ENCODE measurements around the gene NAA40.

NAA40 gene

DNA sequence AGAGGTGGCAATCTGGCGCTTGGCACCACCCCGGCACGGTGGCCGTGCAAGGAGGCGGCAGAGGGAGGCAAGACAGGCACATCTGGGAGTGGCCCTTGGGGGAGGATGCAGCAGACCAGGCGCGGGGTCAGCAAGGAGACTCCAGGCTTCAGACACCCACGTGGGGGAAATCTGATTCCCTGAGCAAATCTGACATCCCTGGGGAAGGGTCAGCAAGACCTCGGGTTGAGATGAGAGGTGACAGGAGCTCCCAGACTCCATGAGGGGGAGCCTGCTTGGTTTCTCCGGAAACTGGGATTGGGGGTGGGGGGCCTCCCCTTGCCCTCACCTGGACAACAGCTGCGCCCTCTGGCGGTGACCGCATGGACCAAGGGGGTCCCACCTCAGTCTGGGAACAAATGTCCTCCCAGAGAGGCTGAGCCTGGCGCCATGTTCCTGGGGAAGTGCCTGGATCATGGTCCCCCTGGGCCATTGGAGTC lies 17.8 kb upstream of the NAA40 start:
- no peak overlapping the region for H3K4me3 ChIP-seq (ENCODE audit: low read length)
- TF ChIP-seq, protein P1, sequence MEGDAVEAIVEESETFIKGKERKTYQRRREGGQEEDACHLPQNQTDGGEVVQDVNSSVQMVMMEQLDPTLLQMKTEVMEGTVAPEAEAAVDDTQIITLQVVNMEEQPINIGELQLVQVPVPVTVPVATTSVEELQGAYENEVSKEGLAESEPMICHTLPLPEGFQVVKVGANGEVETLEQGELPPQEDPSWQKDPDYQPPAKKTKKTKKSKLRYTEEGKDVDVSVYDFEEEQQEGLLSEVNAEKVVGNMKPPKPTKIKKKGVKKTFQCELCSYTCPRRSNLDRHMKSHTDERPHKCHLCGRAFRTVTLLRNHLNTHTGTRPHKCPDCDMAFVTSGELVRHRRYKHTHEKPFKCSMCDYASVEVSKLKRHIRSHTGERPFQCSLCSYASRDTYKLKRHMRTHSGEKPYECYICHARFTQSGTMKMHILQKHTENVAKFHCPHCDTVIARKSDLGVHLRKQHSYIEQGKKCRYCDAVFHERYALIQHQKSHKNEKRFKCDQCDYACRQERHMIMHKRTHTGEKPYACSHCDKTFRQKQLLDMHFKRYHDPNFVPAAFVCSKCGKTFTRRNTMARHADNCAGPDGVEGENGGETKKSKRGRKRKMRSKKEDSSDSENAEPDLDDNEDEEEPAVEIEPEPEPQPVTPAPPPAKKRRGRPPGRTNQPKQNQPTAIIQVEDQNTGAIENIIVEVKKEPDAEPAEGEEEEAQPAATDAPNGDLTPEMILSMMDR (IDR thresholded peaks at IDR 0.05; ENCODE audit: insufficient read depth, low read depth, low read length, missing control alignments): no peak
- no peak for DNase-seq (ENCODE audit: low read depth)

DNA sequence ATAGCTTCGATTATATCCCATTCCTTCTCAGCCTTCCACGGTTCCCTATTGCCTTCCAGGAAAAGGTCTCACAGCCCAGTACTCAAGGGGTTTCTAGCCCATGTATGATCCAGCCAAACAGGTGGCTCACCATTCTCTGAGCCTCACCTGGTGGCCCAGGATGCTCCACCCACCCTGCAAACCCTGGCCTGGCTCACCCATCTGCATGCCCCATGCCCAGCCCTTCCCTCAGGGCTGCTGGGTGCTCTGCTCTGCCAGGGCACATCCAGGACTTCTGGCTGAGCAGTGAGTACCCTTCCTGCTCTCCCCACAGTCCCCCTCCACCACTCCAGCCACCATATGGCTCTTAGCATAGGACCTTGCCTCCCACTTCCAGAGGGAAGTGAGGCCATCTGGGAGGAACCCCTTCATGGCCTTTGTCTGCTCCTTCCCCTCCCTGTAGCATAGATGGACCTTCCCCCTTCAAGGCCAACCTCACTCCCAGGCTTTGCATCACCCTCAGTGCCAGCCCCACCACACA lies 16.1 kb upstream of the NAA40 start:
- no peak overlapping the region for H3K4me3 ChIP-seq (ENCODE audit: low read length)
- TF ChIP-seq, protein P1 (IDR thresholded peaks at IDR 0.05; ENCODE audit: insufficient read depth, low read depth, low read length, missing control alignments): no peak
- DNase-seq (ENCODE audit: low read depth): no peak

DNA sequence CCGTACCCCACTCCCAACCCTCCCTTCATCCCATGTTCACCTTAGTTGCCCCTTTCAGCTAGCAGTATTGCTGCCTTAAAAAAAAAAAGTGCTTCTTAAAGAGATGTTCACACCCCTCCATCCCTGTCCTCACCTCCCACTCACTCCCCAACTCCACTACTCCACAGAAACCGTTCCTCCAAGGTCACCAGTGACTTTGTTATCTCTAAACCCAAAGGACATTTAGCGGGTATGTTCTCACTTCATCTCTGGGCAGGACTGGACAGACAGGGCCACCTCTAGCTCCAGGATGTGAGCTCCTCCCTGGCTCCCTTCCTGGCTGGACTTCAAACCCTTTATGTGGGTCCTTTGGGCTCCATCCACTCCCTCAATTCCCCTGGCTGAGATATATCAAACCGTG lies 15.5 kb upstream of the NAA40 start:
- H3K4me3 ChIP-seq (ENCODE audit: low read length): no peak overlapping the region
- DNase-seq (ENCODE audit: low read depth): no peak
- TF ChIP-seq, protein P1 (IDR thresholded peaks at IDR 0.05; ENCODE audit: insufficient read depth, low read depth, low read length, missing control alignments): no peak

DNA sequence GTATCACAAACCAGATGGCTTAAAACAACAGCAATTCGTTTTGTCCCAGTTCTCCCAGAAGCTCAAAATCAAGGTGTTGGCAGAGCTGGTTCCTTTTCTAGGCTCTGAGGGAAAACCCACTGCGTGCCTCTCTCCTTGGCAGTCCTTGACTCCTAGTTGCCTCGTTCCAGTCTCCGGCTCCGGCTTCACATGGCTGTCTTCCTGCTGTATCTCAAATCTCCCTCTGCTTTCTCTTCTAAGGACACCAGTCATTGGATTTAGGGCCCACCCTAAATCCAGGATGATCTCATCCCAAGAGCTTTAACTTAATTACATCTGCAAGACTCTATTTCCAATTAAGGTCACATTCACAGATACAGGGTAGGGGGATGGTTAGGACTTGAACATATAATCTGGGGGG lies 9.2 kb upstream of the NAA40 start:
- TF ChIP-seq, protein P1 (IDR thresholded peaks at IDR 0.05; ENCODE audit: insufficient read depth, low read depth, low read length, missing control alignments): no peak
- H3K4me3 ChIP-seq (ENCODE audit: low read length): no peak overlapping the region
- no peak for DNase-seq (ENCODE audit: low read depth)

DNA sequence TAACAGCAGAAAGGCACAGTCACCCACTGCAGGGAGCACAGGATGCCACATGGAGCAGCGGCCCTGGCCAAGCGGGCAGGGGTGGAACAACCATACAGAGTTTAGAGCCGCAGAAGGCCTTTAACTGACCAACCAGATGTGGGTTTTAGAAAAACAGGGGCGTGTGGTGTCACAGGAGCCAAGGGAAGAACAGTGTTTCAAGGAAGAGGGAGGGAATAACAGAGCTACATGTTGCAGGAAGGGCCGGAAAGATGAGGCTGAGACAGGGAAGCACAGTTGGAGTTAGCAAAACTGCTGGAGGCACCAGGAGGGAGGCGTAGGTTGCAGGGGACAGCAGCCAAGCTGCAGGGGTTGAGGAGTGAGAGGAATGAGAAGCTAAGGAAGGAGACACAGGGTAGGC lies 7.8 kb upstream of the NAA40 start:
- DNase-seq (ENCODE audit: low read depth): no peak
- TF ChIP-seq, protein P1 (IDR thresholded peaks at IDR 0.05; ENCODE audit: insufficient read depth, low read depth, low read length, missing control alignments): no peak
- H3K4me3 ChIP-seq (ENCODE audit: low read length): no peak overlapping the region

DNA sequence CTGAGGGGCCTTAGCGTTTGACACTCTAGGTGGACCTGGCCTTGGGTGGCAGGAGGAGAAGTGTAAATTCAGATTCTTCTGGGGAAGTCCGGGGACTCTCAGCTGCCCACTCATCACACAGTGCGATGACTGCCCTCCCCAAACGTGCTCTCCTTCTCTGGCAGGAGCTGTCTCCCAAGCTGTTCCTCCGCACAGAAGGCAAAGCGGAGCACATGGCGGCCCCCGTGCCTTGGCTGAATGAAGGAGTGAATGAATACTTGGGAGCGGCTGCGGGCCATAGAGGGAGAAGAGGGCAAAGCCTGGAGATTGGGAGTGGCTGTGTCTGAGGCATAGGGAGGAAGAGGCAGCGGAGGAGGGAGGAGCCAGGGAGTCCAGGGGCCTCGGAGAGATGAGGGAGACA lies 6.9 kb upstream of the NAA40 start:
- no peak for DNase-seq (ENCODE audit: low read depth)
- no peak overlapping the region for H3K4me3 ChIP-seq (ENCODE audit: low read length)
- TF ChIP-seq, protein P1 (IDR thresholded peaks at IDR 0.05; ENCODE audit: insufficient read depth, low read depth, low read length, missing control alignments): no peak

DNA sequence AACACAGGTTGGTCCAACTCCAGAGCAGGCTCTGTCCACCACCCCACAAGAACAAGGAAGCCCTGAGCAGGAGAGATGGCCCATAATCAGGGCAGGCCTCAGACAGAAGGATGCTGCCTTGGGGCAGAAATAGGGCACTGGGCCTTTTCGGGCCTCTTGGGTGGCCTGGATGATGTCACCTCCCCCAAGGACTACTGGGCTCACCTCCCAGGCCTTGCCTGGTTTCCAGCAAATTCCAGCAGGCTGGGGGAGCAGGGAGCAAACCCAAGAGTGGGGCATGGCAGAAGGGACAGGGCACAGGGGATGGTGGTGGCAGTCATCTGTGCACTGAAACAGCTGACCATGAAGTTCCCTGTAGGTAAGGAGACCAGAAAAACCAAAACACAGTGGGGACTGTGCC lies 5.3 kb upstream of the NAA40 start:
- TF ChIP-seq, protein P1 (IDR thresholded peaks at IDR 0.05; ENCODE audit: insufficient read depth, low read depth, low read length, missing control alignments): no peak
- no peak for DNase-seq (ENCODE audit: low read depth)

More for the DNA sequence above, 5.3 kb upstream of the NAA40 start:
- H3K4me3 ChIP-seq (ENCODE audit: low read length): no peak overlapping the region
